ENCODE measurements around the gene MAGI1.
"Not testable (repeated sequence)": the region's sequence is repeated elsewhere in the genome, so short reads cannot be mapped to it uniquely, and the experiment has no call there.

The MAGI1 gene

DNA sequence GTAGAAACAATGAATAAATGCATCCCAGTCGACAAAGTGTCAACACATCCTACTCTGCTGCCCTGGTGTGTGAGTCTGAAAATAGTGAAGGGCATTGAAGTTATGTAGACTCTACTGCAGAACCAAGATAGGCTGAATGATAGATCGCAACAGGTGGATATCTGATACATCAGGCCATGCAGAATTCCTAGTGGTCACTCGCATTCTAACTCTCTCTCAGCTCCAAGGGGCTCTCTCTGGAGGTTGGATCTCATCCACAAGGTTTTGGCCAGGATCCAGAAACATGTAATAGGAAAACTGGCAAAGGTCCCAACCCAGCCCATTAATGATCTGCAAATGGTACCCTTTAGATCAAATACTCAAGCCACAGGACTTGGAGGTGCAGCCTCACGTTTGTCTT lies 514.1 kb downstream of the MAGI1 start:
- no peak for DNase-seq (ENCODE audit: low read depth)

DNA sequence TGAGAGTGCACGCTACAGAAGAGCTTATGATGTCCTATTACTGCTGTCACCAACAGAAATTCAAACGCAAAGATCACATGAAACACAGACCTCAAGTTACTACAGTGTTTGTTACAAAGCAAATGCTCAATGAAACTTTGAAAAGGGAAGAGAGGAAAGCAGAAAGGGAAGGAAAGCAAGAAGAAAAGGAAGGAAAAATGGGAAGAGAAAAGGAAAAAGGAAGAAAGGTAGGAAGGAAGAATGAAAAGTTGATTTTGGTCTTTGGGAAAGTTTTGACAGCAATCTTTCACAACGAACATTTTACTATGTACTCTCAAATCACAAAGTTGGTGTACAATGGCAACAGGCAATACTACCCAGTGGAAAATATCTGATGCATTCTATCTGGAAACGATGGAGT lies 514.8 kb downstream of the MAGI1 start:
- no peak for DNase-seq (ENCODE audit: low read depth)

DNA sequence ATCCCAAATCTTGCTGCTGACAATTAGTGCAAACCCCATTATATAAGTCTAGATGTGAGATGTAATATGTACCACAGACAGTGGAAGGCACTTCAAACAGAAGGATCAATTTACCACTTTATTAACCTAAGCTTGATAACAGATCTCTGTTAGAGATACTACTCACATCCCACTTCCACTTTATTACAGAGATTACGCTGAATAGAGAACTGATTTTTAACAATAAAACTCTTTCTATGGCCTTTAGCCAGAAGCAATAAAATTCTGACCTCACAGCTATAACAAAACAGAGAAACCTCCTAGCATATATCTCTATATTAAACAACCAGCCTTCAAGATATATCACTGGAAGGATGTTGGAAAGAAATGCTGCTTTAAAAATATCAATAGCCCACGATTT lies 517.7 kb downstream of the MAGI1 start:
- DNase-seq (ENCODE audit: low read depth) = no peak

DNA sequence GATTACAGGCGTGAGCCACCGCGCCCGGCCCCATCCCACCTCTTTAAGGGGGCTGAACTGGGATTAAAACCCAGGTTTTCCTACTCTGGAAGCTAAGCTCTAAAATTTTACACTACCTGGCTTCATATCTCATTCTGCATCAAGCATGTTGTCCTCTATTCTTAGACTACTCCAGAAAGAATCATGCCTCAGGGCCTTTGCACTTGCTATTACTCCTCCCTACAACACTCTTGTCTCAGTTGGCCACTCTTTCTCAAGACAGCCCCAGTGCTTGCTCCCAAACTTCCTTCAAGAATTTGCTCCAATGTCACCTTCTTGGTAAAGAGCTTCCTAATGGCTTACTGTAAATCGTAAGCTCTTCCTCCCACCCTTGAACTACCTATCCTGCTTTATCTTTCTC lies 521.7 kb downstream of the MAGI1 start:
- no peak for DNase-seq (ENCODE audit: low read depth)

DNA sequence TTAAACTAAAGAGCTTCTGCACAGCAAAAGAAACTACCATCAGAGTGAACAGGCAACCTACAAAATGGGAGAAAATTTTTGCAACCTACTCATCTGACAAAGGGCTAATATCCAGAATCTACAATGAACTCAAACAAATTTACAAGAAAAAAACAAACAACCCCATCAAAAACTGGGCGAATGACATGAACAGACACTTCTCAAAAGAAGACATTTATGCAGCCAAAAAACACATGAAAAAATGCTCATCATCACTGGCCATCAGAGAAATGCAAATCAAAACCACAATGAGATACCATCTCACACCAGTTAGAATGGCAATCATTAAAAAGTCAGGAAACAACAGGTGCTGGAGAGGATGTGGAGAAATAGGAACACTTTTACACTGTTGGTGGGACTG lies 524.4 kb downstream of the MAGI1 start:
- DNase-seq (ENCODE audit: low read depth) = not testable (repeated sequence)

DNA sequence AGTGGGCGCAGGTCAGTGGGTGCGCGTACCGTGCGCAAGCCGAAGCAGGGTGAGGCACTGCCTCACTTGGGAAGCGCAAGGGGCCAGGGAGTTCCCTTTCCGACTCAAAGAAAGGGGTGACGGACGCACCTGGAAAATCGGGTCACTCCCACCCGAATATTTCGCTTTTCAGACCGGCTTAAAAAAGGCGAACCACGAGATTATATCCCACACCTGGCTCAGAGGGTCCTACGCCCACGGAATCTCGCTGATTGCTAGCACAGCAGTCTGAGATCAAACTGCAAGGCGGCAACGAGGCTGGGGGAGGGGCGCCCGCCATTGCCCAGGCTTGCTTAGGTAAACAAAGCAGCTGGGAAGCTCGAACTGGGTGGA lies 529.3 kb downstream of the MAGI1 start:
- DNase-seq (ENCODE audit: low read depth) = not testable (repeated sequence)

DNA sequence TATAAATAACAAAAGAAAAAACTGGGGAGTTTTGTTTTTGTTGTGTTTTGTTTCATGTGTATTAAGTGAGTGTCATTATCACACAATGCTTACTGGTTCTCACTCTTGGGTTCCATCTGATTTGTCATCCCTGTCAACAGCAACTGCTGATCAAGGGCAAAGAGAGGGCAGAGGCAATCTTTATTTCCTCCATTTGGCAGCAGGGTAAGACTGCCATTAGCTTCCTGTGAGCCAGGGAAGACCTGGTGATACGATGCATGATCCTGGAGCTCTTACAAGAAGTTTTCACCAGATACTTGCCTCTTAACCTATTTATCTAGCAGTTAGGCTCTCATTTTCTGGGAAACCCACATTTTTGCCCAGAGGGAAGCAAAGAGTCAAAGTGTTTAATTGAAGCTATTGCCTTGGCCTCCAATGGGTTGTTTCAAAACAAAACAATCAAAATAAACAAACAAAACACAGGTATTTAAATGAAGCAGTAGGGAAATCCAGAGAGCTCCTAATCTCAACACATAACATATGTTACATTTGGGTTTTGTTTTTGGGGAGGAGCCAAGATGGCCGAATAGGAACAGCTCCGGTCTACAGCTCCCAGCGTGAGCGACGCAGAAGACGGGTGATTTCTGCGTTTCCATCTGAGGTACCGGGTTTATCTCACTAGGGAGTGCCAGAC lies 529.8 kb downstream of the MAGI1 start:
- no peak for DNase-seq (ENCODE audit: low read depth)

DNA sequence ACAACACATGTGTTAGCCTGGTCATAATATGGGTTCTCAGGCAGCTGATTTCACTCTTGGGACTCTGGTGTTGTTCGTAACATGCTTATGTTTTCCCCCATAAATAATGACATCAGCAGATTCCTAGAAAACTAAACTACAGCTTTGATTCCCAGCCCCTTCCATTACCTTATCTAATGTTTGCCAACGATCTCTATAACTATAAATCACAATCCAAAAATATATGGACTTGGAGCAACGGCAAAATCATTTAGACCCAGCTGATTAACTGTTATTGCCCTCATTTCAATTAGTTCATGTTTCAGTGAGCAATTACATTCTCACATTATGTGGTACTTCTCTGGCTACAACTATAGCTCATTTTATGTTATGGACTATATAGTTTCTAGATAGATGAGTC lies 531.3 kb downstream of the MAGI1 start:
- DNase-seq (ENCODE audit: low read depth) = no peak

DNA sequence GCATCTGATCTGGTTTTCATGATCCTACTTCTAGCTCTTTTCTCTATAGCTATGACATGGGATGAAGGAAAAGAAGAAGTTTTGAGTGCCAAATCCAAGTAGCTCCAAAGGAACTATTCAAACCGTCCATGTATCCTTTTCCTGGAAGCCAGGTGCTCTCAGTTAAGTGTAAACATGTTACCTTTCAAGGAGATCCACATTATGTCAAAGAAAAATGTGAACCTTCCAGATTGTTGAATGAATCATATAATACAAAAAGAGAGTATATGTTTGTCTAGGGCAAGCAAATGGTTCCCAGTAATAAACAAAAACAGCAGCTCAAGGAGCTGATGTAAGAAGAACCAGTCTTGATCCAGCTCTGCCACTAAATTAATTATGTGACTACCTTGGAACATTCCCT lies 534.9 kb downstream of the MAGI1 start:
- DNase-seq (ENCODE audit: low read depth) = no peak

DNA sequence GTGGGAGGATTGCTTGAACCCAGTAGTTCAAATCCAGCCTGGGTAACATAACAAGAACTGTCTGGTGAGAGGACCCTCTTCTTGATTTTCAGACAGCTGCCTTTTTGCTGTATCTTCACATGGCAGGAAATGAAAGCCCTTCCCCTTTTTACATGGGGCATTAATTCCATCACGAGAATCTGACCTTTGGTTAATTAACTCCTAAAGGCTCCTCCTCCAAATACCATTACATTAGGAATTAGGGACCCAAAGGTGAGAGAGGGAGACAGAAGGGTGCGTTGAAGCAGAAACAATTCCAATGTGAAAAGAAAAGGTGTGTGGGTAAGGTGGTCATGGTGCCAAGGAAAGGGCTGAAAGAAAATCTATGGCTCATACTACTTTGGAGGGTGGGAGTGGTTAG lies 536.2 kb downstream of the MAGI1 start:
- DNase-seq (ENCODE audit: low read depth) = no peak

DNA sequence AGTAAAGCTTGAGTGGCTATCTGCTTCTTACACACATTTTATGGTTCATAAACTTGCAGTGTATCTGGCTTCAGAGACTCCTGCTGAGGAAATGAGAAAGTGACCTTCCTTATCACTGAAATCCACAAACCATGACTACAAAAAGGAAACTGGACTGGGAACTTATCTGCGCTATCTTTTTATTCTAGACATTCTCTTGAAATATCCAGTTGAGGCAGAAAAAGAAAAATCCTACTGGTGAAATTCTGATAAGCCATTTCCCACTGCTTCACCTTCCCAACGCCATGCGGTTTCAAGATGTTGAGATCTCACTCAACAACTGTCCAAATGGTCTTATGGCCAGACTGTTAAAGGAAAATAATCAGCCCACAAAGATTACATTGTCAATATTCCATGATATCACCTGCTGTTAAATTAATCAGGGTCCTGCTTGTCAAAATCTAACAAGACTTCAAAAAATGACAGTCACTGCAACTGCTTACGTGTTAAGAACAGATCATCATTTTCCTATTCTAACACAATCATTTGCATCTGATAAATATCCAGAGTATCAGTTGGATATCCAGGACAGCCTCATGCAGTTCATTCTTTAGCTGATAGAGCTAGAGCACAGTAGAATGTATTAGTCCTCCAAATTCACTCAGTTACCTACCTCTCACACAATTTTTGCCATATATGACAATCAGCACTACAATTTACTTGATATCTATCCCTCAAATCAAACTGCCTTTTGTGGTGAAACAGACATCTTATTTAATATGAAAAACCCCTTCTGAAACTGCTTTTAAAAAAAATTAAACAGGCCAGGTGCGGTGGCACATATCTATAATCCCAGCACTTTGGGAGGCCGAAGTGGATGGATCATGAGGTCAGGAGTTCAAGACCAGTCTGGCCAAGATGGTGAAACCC lies 538.1 kb downstream of the MAGI1 start:
- no peak for DNase-seq (ENCODE audit: low read depth)

DNA sequence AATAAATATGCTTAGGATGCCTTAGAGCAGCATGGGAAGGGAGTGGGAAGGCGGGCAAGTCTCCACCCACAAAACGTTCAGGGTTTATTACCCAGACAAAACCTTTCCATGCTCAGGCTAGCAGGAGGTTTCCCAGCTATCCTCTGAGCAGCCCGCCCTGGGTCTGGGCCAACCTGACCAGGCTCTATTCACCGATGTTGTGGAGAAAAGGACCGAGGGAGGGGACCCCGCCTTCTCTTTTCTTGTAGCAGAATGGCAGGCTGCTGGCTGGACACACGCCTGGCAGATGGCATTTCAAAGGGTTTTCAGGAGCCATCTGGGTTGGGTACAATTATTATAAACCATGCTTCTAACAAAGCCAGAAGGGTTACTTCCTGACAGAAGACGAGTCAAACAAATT lies 540.9 kb downstream of the MAGI1 start:
- DNase-seq (ENCODE audit: low read depth) = no peak

DNA sequence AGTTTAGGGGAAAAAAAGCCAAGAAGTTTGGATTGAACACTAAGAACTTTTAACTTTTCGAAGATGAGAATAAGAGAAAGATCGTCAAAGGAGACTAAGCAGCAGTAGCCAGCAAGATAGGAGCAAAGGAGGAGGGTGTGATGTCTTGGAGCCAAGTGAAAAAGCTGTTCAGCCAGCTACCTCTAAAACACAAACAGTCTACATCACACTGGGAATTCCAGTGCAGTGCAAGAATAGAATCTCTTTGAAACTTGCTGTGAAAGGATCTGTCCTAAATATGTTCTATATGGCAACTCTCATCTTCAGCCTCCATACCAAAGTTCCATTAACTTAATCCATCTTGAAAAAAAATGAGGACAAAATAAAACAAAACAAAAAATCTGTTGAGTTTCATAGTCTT lies 541.5 kb downstream of the MAGI1 start:
- no peak for DNase-seq (ENCODE audit: low read depth)

DNA sequence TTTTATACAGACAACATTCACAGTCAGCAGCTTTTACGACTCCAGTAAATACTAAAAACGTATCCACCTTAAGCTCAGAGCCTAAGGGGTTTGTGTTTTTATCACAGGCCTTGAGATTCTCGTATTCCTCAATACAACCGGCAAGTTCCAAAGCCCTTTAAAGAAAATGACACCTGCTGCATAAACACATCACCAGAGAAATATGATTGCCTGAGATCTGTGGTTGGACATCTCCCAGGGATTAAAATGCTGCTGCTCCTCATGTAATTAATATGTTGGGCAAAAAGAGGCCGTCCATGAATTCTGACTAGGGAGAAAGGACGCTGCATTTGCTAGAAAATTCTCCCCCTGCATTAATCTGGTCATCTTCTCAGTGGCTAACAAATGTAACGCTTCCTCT lies 544.8 kb downstream of the MAGI1 start:
- DNase-seq (ENCODE audit: low read depth) = no peak

DNA sequence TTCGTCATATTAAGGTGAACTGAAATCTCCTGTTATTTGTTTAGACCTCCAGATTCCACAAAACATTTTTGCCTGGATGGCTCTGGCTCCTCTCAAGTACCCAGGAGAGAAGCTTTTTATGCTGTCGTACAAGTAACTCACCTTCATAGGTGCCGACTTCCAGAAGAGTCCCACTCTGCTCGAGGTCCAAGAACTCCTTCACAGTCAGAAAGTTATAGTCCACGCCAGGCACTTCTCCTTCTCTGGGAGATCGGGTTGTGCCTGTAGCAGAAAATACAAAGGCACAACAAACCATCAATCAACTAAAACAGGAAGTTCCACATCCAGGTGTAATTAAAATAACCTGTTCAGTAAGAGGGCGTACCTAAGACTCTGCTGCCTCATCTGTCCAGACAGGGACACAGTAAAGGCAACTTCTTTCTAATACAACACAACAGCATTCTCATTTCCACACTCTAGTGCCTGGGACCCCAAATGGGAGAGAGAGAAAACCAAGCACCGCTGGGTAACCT lies 545.3 kb downstream of the MAGI1 start:
- no peak for DNase-seq (ENCODE audit: low read depth)

DNA sequence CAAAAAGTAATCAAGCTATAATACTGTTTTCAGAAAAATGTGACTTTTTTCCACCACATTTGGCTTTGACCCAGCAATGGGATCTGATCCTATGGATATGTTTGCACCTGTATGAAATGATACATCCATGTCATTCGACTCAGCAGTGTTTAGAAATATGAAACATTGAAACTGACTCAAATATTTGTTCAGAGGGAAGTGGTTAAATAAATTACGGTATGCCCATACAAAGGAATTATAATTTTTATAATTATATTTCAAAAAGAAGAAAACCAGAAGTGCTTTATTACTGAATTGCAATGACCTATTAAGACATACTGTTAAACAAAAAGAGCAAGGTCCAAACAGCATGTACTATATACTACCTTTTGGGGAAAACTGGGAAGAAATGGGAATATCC lies 546.5 kb downstream of the MAGI1 start:
- no peak for DNase-seq (ENCODE audit: low read depth)

DNA sequence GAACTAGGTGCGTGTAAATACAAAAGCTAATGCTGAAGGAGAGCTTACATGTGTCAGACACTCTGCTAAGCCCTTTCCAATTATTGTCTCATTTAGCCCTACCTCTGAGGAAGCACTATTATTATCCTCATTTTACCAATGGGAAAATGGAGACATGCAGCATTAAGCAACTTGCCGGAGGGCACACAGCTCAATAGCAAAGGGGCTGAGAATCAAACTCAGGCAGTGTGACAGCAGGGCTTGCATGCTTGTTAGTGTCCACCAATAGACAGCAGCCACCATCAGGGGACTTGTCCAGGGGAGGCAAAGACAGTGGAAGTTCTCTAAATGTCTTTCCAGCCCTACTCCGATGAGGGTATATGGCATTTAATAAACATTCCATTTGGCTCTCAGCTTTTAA lies 548.6 kb downstream of the MAGI1 start:
- DNase-seq (ENCODE audit: low read depth) = no peak

DNA sequence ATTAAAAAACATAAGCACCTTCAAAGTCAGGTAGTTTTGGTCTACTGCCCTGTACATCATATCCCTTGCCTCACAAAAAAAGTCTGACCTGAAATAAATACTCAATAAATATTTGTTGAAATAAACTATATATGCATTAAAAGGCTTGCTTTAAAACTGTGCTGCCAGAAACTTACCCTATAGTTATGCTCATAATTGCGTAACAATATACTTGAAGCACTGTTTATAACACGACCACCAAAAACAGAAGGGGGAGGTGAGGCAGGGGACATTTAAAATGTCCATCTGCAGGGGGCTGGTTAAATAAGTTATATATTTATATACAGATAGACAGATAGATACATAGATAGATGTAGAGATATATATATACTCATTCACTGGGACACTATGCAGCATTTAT lies 549.5 kb downstream of the MAGI1 start:
- DNase-seq (ENCODE audit: low read depth) = no peak

DNA sequence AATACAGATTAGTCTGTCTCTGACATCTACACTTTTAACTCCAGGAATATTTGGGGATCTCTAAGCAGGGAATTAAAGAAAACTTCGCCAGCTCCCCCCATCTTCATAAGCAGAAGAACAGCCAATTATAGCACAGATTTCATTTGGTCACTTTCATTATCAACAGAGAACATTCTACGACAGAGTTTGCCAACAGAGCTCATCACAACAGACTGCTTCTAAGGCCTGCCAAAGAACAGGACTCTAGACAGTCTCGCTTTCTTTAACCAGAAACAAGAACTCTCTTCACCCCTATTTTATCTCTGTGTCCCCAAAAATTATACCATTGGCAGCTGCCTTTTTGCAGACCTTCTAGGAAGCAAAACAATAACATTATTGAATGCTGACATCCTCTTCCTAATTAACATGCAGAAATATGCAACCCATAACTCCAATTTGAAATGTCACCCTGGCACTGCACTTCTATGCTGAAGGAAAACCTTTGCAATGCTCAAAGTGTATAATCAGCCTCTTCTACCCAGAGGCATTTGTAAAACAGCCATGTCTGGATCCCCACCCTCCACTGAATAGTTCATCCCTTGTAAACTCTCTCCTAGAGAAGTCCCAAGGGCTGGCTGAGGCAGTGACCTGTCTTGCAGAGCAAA lies 552.8 kb downstream of the MAGI1 start:
- DNase-seq (ENCODE audit: low read depth) = no peak

DNA sequence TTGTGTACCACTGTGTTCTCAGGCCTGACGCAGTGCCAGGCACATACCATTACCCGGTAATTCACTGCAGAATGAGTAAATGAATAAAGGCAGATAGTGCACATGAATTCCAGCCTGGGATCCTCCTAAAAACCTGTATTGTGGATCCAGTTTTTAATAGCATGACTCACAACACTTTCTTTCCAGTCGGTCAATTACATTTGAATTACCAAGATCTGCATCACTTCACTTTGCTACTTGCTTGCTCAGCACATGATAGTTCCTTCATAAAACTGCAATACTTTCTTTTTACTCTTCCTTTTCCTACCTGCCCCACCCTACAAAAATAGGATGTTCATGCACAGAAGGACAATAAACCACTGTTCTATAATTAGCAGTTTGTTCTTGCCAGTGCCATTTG lies 553.8 kb downstream of the MAGI1 start:
- DNase-seq (ENCODE audit: low read depth) = no peak

DNA sequence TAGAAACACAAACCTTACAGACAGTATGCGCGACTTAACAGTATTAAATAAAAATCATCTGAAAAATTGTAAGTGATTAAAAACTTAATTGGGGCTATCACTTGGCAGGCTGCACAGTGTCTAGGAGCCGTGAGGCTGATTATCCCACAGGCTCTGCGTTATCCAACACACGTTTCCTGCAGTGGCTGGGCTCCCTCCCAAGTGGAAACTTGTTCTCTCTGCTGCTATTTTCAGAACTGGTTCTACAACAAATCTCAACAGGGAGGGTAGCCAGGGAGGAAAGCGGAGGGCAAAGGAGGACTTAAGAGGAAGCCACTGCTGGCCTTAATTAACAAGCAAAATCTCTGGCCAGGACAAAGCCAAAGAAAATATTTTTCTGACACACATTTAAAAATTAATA lies 555.2 kb downstream of the MAGI1 start:
- no peak for DNase-seq (ENCODE audit: low read depth)

DNA sequence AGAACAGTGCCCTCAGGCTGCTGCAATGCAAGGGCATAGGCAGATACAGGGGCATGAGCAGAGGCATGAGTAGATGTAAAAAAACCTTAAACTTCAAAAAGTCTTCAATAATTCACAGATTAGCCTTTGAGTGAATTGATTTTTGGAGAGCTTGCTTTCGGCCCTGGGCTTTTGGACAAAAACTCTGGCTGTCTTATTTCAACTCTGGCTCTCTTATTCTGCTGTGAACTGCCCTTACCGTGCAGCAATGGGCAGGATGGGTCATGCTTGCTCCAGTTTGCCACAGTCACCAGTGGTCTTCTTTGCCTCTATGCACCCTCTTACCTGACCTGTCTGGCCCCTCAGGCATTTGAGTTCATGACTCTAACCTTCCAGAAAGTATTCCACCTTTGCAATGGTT lies 555.7 kb downstream of the MAGI1 start:
- DNase-seq (ENCODE audit: low read depth) = no peak

DNA sequence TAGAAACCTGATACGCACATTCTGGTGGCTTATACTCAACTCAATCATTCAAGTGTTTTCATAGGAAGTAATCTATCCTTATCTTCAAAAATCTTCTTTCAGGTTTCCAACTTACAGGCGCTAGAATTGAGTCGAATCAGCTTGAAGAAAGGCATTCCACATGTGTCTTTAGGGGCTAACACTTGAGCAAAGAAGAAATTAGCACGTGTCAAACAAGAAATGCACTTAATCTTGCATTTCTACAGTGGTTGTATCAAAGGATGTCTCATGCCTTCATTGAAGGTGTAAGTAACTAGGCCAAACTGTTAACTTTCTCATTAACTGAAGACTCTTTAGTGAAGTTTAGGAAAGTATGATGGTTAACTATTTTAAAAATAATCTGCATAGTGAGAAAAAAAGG lies 557.6 kb downstream of the MAGI1 start:
- no peak for DNase-seq (ENCODE audit: low read depth)

All from stimulated activated CD8-positive, alpha-beta memory T cell treated with anti-CD3 and anti-CD28 coated beads, Interleukin-15, amount 100 ng/mL, for 1 hour (primary cell).